ENCODE results near the gene ITCH.

DNA sequence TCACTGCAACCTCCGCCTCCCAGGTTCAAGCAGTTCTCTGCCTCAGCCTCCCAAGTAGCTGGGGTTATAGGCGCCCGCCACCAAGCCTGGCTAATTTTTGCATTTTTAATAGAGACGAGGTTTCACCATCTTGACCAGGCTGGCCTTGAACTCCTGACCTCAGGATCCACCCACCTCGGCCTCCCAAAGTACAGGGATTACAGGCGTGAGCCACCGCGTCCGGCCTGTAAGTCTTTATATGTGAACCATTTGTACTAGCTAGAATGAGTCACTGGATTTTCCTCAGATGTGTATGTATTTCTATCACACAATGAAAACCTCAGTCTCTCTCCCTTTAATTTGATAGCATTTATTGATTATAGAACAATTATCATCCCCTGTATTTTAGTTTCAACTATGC lies 34.0 kb downstream of the ITCH start:
- TF ChIP-seq, protein P1, sequence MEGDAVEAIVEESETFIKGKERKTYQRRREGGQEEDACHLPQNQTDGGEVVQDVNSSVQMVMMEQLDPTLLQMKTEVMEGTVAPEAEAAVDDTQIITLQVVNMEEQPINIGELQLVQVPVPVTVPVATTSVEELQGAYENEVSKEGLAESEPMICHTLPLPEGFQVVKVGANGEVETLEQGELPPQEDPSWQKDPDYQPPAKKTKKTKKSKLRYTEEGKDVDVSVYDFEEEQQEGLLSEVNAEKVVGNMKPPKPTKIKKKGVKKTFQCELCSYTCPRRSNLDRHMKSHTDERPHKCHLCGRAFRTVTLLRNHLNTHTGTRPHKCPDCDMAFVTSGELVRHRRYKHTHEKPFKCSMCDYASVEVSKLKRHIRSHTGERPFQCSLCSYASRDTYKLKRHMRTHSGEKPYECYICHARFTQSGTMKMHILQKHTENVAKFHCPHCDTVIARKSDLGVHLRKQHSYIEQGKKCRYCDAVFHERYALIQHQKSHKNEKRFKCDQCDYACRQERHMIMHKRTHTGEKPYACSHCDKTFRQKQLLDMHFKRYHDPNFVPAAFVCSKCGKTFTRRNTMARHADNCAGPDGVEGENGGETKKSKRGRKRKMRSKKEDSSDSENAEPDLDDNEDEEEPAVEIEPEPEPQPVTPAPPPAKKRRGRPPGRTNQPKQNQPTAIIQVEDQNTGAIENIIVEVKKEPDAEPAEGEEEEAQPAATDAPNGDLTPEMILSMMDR (IDR thresholded peaks at IDR 0.05), result no peak
- TF ChIP-seq POLR2A (IDR thresholded peaks at IDR 0.05) (no peak), POLR2AphosphoS5 (IDR thresholded peaks at IDR 0.05) (no peak)
